DND-41 (cell line): ENCODE data around the gene PRSS33.

Experiments used
- EZH2 ChIP-seq: IDR thresholded peaks from 3 replicates; pipeline ENCODE4 v1.6.1; 2012; ENCODE audit warnings: borderline replicate concordance, low read depth, mild to moderate bottlenecking, moderate library complexity, low read length, inconsistent platforms; ENCODE audit not compliant: severe bottlenecking
- TF ChIP-seq, protein P1 (sequence below): IDR thresholded peaks from 2 replicates; pipeline ENCODE4 v1.5.1; 2012; ENCODE audit warnings: borderline replicate concordance, low read length, moderate library complexity, mild to moderate bottlenecking; ENCODE audit not compliant: poor library complexity, severe bottlenecking; ENCODE audit errors: extremely low read depth

DNA sequence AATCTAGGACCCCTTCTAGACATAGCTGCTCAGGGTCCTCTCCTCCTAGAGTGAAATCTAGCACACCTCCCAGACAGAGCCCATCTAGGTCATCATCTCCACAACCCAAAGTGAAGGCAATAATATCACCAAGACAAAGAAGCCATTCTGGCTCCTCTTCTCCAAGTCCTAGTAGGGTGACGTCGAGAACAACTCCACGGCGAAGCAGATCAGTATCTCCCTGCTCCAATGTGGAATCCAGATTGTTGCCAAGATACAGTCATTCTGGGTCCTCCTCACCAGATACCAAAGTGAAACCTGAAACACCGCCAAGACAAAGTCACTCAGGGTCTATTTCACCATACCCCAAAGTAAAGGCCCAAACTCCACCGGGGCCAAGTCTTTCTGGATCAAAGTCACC lies 24.2 kb downstream of the PRSS33 start:
- TF ChIP-seq, protein P1, sequence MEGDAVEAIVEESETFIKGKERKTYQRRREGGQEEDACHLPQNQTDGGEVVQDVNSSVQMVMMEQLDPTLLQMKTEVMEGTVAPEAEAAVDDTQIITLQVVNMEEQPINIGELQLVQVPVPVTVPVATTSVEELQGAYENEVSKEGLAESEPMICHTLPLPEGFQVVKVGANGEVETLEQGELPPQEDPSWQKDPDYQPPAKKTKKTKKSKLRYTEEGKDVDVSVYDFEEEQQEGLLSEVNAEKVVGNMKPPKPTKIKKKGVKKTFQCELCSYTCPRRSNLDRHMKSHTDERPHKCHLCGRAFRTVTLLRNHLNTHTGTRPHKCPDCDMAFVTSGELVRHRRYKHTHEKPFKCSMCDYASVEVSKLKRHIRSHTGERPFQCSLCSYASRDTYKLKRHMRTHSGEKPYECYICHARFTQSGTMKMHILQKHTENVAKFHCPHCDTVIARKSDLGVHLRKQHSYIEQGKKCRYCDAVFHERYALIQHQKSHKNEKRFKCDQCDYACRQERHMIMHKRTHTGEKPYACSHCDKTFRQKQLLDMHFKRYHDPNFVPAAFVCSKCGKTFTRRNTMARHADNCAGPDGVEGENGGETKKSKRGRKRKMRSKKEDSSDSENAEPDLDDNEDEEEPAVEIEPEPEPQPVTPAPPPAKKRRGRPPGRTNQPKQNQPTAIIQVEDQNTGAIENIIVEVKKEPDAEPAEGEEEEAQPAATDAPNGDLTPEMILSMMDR: no peak
- TF ChIP-seq EZH2: no peak
